Suprapubic skin (tissue), 4 donors: ENCODE data around the gene SCAPER.

ENCODE experiments used
- CTCF ChIP-seq, 2 donors: fragments of 200-600 bp in 1 of 2; fragments of 450-650 bp in 1 of 2; sonication (generic) in 1 of 2; IDR thresholded peaks; one replicate each; pipeline ENCODE4 v1.5.1; 2016 to 2019; ENCODE audit warnings: antibody characterized with exemption in 2 of 2, mild to moderate bottlenecking in 1 of 2, moderate library complexity in 1 of 2
- EP300 ChIP-seq: sonication (generic); formaldehyde crosslinking; IDR thresholded peaks from one replicate; pipeline ENCODE4 v1.6.1; 2017; ENCODE audit warnings: antibody characterized with exemption
- POLR2A ChIP-seq, 2 donors: fragments of 450-650 bp; IDR thresholded peaks; one replicate each; pipeline ENCODE4 v1.6.1; 2017; ENCODE audit warnings: antibody characterized with exemption in 2 of 2, mild to moderate bottlenecking in 2 of 2, moderate library complexity in 2 of 2
- POLR2AphosphoS5 ChIP-seq, 3 donors: sonication (generic); formaldehyde crosslinking; IDR thresholded peaks; one replicate each; pipeline ENCODE4 v1.6.1; 2017; ENCODE audit warnings: antibody characterized with exemption in 3 of 3

- TF ChIP-seq CTCF (IDR thresholded peaks at IDR 0.05) (no peak), POLR2A (IDR thresholded peaks at IDR 0.05) (no peak), EP300 (no peak), POLR2AphosphoS5 (IDR thresholded peaks at IDR 0.05) (no peak)
Observed at GRCh38 chr15:76312540-76313174, 592.5 kb downstream of the SCAPER start.
